Raji (cell line): ENCODE measurements around the gene PTPRK.

Experiments
- POLR2A ChIP-seq: IDR thresholded peaks from 2 replicates; pipeline ENCODE4 v1.6.1; 2011; ENCODE audit warnings: low read depth, low read length, control low read depth; ENCODE audit not compliant: insufficient read depth

PTPRK gene

GRCh38 chr6:128259029-128259724 is 261.2 kb downstream of the PTPRK start:
- no peak for TF ChIP-seq POLR2A

- no peak for TF ChIP-seq POLR2A
Measured at GRCh38 chr6:128256095-128256494, 264.3 kb downstream of the PTPRK start.

GRCh38 chr6:128252341-128253176 is 267.8 kb downstream of the PTPRK start:
- TF ChIP-seq POLR2A = no peak

- no peak for TF ChIP-seq POLR2A
Measured at GRCh38 chr6:128251445-128252340, 268.7 kb downstream of the PTPRK start.

GRCh38 chr6:128250370-128251070 is 269.9 kb downstream of the PTPRK start:
- TF ChIP-seq POLR2A = no peak

GRCh38 chr6:128249429-128249828 is 271.0 kb downstream of the PTPRK start:
- no peak for TF ChIP-seq POLR2A

- TF ChIP-seq POLR2A = no peak
Measured at GRCh38 chr6:128246472-128247260, 273.7 kb downstream of the PTPRK start.

- no peak for TF ChIP-seq POLR2A
Measured at GRCh38 chr6:128244751-128245405, 275.5 kb downstream of the PTPRK start.

GRCh38 chr6:128242765-128243403 is 277.5 kb downstream of the PTPRK start:
- no peak for TF ChIP-seq POLR2A

GRCh38 chr6:128241216-128241615 is 279.2 kb downstream of the PTPRK start:
- no peak for TF ChIP-seq POLR2A

GRCh38 chr6:128240024-128240428 is 280.4 kb downstream of the PTPRK start:
- TF ChIP-seq POLR2A = no peak

- TF ChIP-seq POLR2A = no peak
Measured at GRCh38 chr6:128239146-128239545, 281.3 kb downstream of the PTPRK start.

- no peak for TF ChIP-seq POLR2A
Measured at GRCh38 chr6:128238225-128238624, 282.2 kb downstream of the PTPRK start.

GRCh38 chr6:128235556-128235955 is 284.8 kb downstream of the PTPRK start:
- TF ChIP-seq POLR2A = no peak
